A375 (cell line): ENCODE data around the gene INTS4. TPM values are rescaled to one million over a fixed set of nuclear protein-coding genes. Genes with fewer than 3 reads are reported as not detected.

Experiments used
- small RNA-seq: library from RNA; depleted of rRNA; stranded (forward); fragments of <200 nt; gene quantifications from one replicate; pipeline ENCODE3, GENCODE V24; 2014
- total RNA-seq: library from RNA; depleted of rRNA; stranded (reverse); fragments of >200 nt; shearing (Covaris generic); gene quantifications from 2 replicates; pipeline ENCODE4 v1.2.3, GENCODE V29; 2014; rRNA removed

The INTS4 gene
- 30.2 and 43.2 TPM in 2 replicates for total RNA-seq

DNA sequence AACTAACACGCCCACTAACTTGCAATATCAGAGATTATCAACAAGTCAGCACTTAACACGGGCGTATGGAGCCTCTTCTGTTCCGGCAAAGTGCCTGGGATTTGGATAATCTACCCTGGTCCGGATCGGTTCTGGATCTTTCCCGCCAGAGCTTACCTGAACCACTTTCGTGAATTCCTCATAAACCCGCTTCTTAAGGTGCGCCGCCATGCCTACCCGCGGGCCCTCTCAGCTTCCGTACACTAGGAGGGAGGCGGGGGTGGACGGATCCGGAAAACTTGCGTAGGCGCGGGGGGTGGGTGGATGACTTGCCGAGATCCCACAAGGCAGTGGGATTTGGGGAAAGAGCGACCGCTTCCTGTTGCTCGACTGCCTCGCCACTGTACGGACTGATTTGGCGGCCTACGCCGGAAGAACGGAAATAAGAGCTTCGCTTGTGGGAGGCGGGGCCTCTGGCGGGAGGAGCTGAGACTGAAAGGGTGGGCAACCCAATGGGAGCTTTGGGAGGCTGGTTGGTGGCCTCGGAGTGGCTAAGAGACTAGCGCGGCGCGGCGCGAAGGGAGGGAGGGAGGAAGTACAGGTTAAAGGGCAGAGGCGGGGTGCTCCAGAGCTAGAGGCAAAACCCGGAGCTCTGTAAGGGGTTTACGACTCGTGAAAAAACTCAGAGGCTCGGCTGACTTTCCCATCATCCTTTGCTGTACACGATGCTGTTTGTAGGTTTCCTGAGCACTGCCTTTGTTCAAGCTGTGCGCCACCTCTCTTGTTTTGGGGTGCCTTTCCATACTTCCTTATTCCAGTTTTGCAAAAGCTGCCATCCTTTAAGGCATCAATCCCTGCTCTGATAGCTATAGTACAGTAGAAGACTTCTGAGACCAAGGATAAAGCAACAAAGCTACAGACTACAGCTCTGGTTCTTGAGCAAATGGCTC lies at the start of gene INTS4:
Gene INTS4 (minus strand): TSS at position 235 of the 929 bp plus-strand sequence. CDS start 25 bp downstream, at position 210.

GRCh38 chr11:78022397-78023396 lies 28.2 kb upstream of the INTS4 start, which contains the start of gene KCTD14:
TSS of gene KCTD14 (minus strand) at chr11:78023276. CDS start at chr11:78023249, 27 bp downstream.

Small RNAs within 50 kb of the gene (small RNA-seq; reads per million reads assigned to genes)
- gene AP002812.4, result not detected

Other genes with a start within 250 kb of the INTS4 start
- 42.4 and 58.8 TPM in 2 replicates for gene RSF1, start 173.9 kb downstream of the INTS4 start, total RNA-seq
- 13.8 and 19.3 TPM in 2 replicates for gene AAMDC, start 173.5 kb downstream of the INTS4 start, total RNA-seq
- gene KCTD14, start 28.6 kb upstream of the INTS4 start, total RNA-seq, result not detected in 2 replicates
- not detected in 2 replicates for gene THRSP, start 69.2 kb upstream of the INTS4 start, total RNA-seq
- gene NDUFC2, start 85.2 kb upstream of the INTS4 start, total RNA-seq, result 85.2 and 136 TPM in 2 replicates
- 54.2 and 63.7 TPM in 2 replicates for gene ALG8, start 145.0 kb upstream of the INTS4 start, total RNA-seq
- gene KCTD21, start 194.0 kb upstream of the INTS4 start, total RNA-seq, result 3.7 TPM in 2 replicates
- 3.1 and 3.4 TPM in 2 replicates for gene USP35, start 194.3 kb upstream of the INTS4 start, total RNA-seq